ENCODE data around the gene EZR. TPM values are rescaled to one million over a fixed set of nuclear protein-coding genes. Genes with fewer than 3 reads are reported as not detected.

The EZR gene
- total RNA-seq, 1 donor, result 89.4 TPM

- peaks cover 1% of the 10 kb centered on the region for H4K20me1 ChIP-seq (ENCODE audit: insufficient read depth, low read length)
- H3K4me3 ChIP-seq (ENCODE audit: insufficient read depth, low read length), result no peak overlapping the region
- H3K79me2 ChIP-seq (ENCODE audit: insufficient read depth, low read length), result no peaks in the 10 kb centered on the region
- H3K9me3 ChIP-seq (ENCODE audit: low read depth, low read length), result no peaks in the 10 kb centered on the region
- no peak overlapping the region for H2AFZ ChIP-seq (ENCODE audit: low read length)
- no peaks in the 10 kb centered on the region for H3K27me3 ChIP-seq (ENCODE audit: insufficient read depth, low read length)
- peaks cover 3% of the 10 kb centered on the region for H3K4me1 ChIP-seq (ENCODE audit: insufficient read depth, low read length)
- DNase-seq (ENCODE audit: insufficient read length, low spot score, missing footprints), result peak; percentile 68
- TF ChIP-seq CTCF (IDR thresholded peaks at IDR 0.05; ENCODE audit: extremely low read depth, low read depth, low read length), result no peak
- H3K4me2 ChIP-seq (ENCODE audit: insufficient read depth, low read length), result no peak overlapping the region
- H3K27ac ChIP-seq (ENCODE audit: low read depth, low read length), result no peak overlapping the region
- peaks cover 68% of the 10 kb centered on the region for H3K36me3 ChIP-seq (ENCODE audit: insufficient read depth, low read length)
Measured at GRCh38 chr6:158766621-158767455, 52.3 kb downstream of the EZR start.

- H3K36me3 ChIP-seq (ENCODE audit: insufficient read depth, low read length), result peaks cover 58% of the 10 kb centered on the region
- no peak for TF ChIP-seq CTCF (IDR thresholded peaks at IDR 0.05; ENCODE audit: extremely low read depth, low read depth, low read length)
- peak; percentile 60 for DNase-seq (ENCODE audit: insufficient read length, low spot score, missing footprints)
- H3K27me3 ChIP-seq (ENCODE audit: insufficient read depth, low read length), result no peaks in the 10 kb centered on the region
- no peaks in the 10 kb centered on the region for H3K9me3 ChIP-seq (ENCODE audit: low read depth, low read length)
- no peak overlapping the region for H3K4me2 ChIP-seq (ENCODE audit: insufficient read depth, low read length)
- no peaks in the 10 kb centered on the region for H3K79me2 ChIP-seq (ENCODE audit: insufficient read depth, low read length)
- H3K27ac ChIP-seq (ENCODE audit: low read depth, low read length), result no peak overlapping the region
- no peak overlapping the region for H2AFZ ChIP-seq (ENCODE audit: low read length)
- no peak overlapping the region for H3K4me3 ChIP-seq (ENCODE audit: insufficient read depth, low read length)
- peaks cover 3% of the 10 kb centered on the region for H3K4me1 ChIP-seq (ENCODE audit: insufficient read depth, low read length)
- no peaks in the 10 kb centered on the region for H4K20me1 ChIP-seq (ENCODE audit: insufficient read depth, low read length)
Measured at GRCh38 chr6:158765499-158766068, 53.6 kb downstream of the EZR start.

GRCh38 chr6:158764926-158765325, 54.2 kb downstream of the EZR start:
- no peak overlapping the region for H3K4me2 ChIP-seq (ENCODE audit: insufficient read depth, low read length)
- no peak overlapping the region for H2AFZ ChIP-seq (ENCODE audit: low read length)
- H3K9me3 ChIP-seq (ENCODE audit: low read depth, low read length), result no peaks in the 10 kb centered on the region
- H3K27ac ChIP-seq (ENCODE audit: low read depth, low read length), result no peak overlapping the region
- no peak for DNase-seq (ENCODE audit: insufficient read length, low spot score, missing footprints)
- peaks cover 3% of the 10 kb centered on the region for H3K4me1 ChIP-seq (ENCODE audit: insufficient read depth, low read length)
- H3K36me3 ChIP-seq (ENCODE audit: insufficient read depth, low read length), result peaks cover 52% of the 10 kb centered on the region
- H3K79me2 ChIP-seq (ENCODE audit: insufficient read depth, low read length), result no peaks in the 10 kb centered on the region
- no peak overlapping the region for H3K4me3 ChIP-seq (ENCODE audit: insufficient read depth, low read length)
- no peak for TF ChIP-seq CTCF (IDR thresholded peaks at IDR 0.05; ENCODE audit: extremely low read depth, low read depth, low read length)
- H4K20me1 ChIP-seq (ENCODE audit: insufficient read depth, low read length), result no peaks in the 10 kb centered on the region
- no peaks in the 10 kb centered on the region for H3K27me3 ChIP-seq (ENCODE audit: insufficient read depth, low read length)

- Histone ChIP-seq H3K36me3 (ENCODE audit: insufficient read depth, low read length) (peaks cover 46% of the 10 kb centered on the region), H3K4me2 (ENCODE audit: insufficient read depth, low read length) (no peak overlapping the region), H3K79me2 (ENCODE audit: insufficient read depth, low read length) (no peaks in the 10 kb centered on the region)
Measured at GRCh38 chr6:158764183-158764849, 54.9 kb downstream of the EZR start.

More at GRCh38 chr6:158764183-158764849, 54.9 kb downstream of the EZR start:
- Histone ChIP-seq H4K20me1 (ENCODE audit: insufficient read depth, low read length) (no peaks in the 10 kb centered on the region), H3K27me3 (ENCODE audit: insufficient read depth, low read length) (no peaks in the 10 kb centered on the region), H3K4me1 (ENCODE audit: insufficient read depth, low read length) (peaks cover 3% of the 10 kb centered on the region), H3K4me3 (ENCODE audit: insufficient read depth, low read length) (no peak overlapping the region), H3K27ac (ENCODE audit: low read depth, low read length) (no peak overlapping the region), H2AFZ (ENCODE audit: low read length) (no peak overlapping the region), H3K9me3 (ENCODE audit: low read depth, low read length) (no peaks in the 10 kb centered on the region)
- no peak for TF ChIP-seq CTCF (IDR thresholded peaks at IDR 0.05; ENCODE audit: extremely low read depth, low read depth, low read length)
- DNase-seq (ENCODE audit: insufficient read length, low spot score, missing footprints), result peak; percentile 53
